Smooth muscle cell (in vitro differentiated cells): ENCODE results near the gene TMEM242. TPM values are rescaled to one million over a fixed set of nuclear protein-coding genes. Genes with fewer than 3 reads are reported as not detected.

ENCODE experiments used
- DNase-seq: peaks from one replicate; lab custom pipeline; 2025; ENCODE audit not compliant: unreplicated experiment; lab: John Stamatoyannopoulos, UW
- H2AFZ ChIP-seq: fragments of 200-600 bp; sonication (generic); 2 replicates; pipeline ENCODE4 v1.6.0; 2016; ENCODE audit warnings: antibody characterized with exemption, low read depth, mild to moderate bottlenecking
- H3F3A ChIP-seq: fragments of 200-600 bp; sonication (generic); 2 replicates; pipeline ENCODE4 v1.6.0; 2017; ENCODE audit warnings: antibody characterized with exemption, low read depth
- H3K27ac ChIP-seq: fragments of 200-600 bp; sonication (generic); 2 replicates; pipeline ENCODE4 v1.5.1; 2016; ENCODE audit warnings: low read depth, mild to moderate bottlenecking
- H3K27me3 ChIP-seq: fragments of 200-600 bp; sonication (generic); 2 replicates; pipeline ENCODE4 v1.6.1; 2016; ENCODE audit warnings: low read depth, mild to moderate bottlenecking
- H3K36me3 ChIP-seq: fragments of 200-600 bp; sonication (generic); 2 replicates; pipeline ENCODE4 v1.5.1; 2016; ENCODE audit warnings: low read depth
- H3K4me1 ChIP-seq: fragments of 200-600 bp; sonication (generic); 2 replicates; pipeline ENCODE4 v1.5.1; 2016; ENCODE audit warnings: low read depth
- H3K4me2 ChIP-seq: fragments of 200-600 bp; sonication (generic); 2 replicates; pipeline ENCODE4 v1.6.0; 2016; ENCODE audit warnings: mild to moderate bottlenecking
- H3K4me3 ChIP-seq: fragments of 200-600 bp; sonication (generic); 2 replicates; pipeline ENCODE4 v1.5.1; 2016; ENCODE audit warnings: mild to moderate bottlenecking
- H3K79me2 ChIP-seq: fragments of 200-600 bp; sonication (generic); 2 replicates; pipeline ENCODE4 v1.6.0; 2016; ENCODE audit warnings: low read depth, mild to moderate bottlenecking
- H3K9ac ChIP-seq: fragments of 200-600 bp; sonication (generic); 2 replicates; pipeline ENCODE4 v1.6.0; 2016; ENCODE audit warnings: low read depth
- H3K9me3 ChIP-seq: fragments of 200-600 bp; sonication (generic); replicated peaks from 2 replicates; pipeline ENCODE4 v1.5.1; 2016; ENCODE audit warnings: low read depth
- H4K20me1 ChIP-seq: fragments of 200-600 bp; sonication (generic); 2 replicates; pipeline ENCODE4 v1.6.0; 2016; ENCODE audit warnings: low read depth
- WGBS: methylation state at CpG from one replicate; pipeline ENCODE4 v1.1.7; 2016; ENCODE audit warnings: low lambda C conversion rate; 5-methylcytosine and 5-hydroxymethylcytosine counted together
- polyA plus RNA-seq: library from polyadenylated mRNA; unstranded; fragments of >200 nt; fragmentation: Nextera tagmentation; extraction: Ambion mirVana; gene quantifications from 2 replicates; pipeline ENCODE4 v1.2.1, GENCODE V29; 2016
- total RNA-seq: library from RNA; depleted of rRNA; stranded (reverse); fragments of >200 nt; gene quantifications from 2 replicates; pipeline ENCODE4 v1.2.3, GENCODE V29; 2014
- TF ChIP-seq, protein P1 (sequence below): fragments of 200-600 bp; sonication (generic); IDR thresholded peaks from 2 replicates; pipeline ENCODE4 v1.5.1; 2017; ENCODE audit warnings: borderline replicate concordance, mild to moderate bottlenecking, antibody characterized with exemption; ENCODE audit not compliant: insufficient read depth, poor library complexity, severe bottlenecking

Gene TMEM242
- total and polyA plus RNA-seq, 2 experiments from 2014 or later: 7.0 to 13.3 TPM

- no peaks in the 10 kb centered on the region for H4K20me1 ChIP-seq
- 92% methylated on average over 4 of the region's 4 CpGs for WGBS
- H2AFZ ChIP-seq: no peak overlapping the region
- H3K4me1 ChIP-seq: peaks cover 8% of the 10 kb centered on the region
- H3K4me3 ChIP-seq: no peak overlapping the region
- no peak for DNase-seq
- no peaks in the 10 kb centered on the region for H3K79me2 ChIP-seq
- no peaks in the 10 kb centered on the region for H3K9me3 ChIP-seq
- H3K4me2 ChIP-seq: no peak overlapping the region
- no peaks in the 10 kb centered on the region for H3K36me3 ChIP-seq
- H3K9ac ChIP-seq: no peak overlapping the region
- no peak overlapping the region for H3K27ac ChIP-seq
- no peaks in the 10 kb centered on the region for H3K27me3 ChIP-seq
- peaks cover 4% of the 10 kb centered on the region for H3F3A ChIP-seq
- TF ChIP-seq, protein P1, sequence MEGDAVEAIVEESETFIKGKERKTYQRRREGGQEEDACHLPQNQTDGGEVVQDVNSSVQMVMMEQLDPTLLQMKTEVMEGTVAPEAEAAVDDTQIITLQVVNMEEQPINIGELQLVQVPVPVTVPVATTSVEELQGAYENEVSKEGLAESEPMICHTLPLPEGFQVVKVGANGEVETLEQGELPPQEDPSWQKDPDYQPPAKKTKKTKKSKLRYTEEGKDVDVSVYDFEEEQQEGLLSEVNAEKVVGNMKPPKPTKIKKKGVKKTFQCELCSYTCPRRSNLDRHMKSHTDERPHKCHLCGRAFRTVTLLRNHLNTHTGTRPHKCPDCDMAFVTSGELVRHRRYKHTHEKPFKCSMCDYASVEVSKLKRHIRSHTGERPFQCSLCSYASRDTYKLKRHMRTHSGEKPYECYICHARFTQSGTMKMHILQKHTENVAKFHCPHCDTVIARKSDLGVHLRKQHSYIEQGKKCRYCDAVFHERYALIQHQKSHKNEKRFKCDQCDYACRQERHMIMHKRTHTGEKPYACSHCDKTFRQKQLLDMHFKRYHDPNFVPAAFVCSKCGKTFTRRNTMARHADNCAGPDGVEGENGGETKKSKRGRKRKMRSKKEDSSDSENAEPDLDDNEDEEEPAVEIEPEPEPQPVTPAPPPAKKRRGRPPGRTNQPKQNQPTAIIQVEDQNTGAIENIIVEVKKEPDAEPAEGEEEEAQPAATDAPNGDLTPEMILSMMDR: no peak
Observed at GRCh38 chr6:157271911-157272310, 51.4 kb downstream of the TMEM242 start.

DNA sequence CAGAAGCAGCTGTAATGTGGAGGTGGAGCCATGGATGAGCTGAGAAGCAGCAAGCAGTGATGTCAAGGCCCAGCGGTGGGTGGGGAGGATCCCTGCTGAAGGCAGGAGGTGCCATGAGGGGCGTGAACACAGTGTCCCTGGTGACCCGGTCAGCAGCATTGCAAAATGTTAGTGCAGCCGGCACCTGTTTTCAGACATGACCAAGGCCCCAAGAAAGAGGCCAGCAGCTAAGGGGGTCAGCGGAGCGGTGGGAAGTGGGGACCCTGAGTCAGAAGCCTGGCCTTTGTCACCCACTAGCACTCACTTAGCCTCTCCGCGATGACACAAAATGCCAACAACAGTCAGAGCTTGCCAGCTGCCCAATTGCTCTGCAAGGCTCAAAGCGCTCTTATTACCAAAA is 51.9 kb downstream of the TMEM242 start:
- no peaks in the 10 kb centered on the region for H4K20me1 ChIP-seq
- no peak for DNase-seq
- H2AFZ ChIP-seq: no peak overlapping the region
- H3K4me1 ChIP-seq: peaks cover 8% of the 10 kb centered on the region
- no peaks in the 10 kb centered on the region for H3K79me2 ChIP-seq
- H3K4me2 ChIP-seq: no peak overlapping the region
- H3K36me3 ChIP-seq: no peaks in the 10 kb centered on the region
- 95% methylated on average over 9 of the region's 9 CpGs for WGBS
- peaks cover 4% of the 10 kb centered on the region for H3F3A ChIP-seq
- H3K4me3 ChIP-seq: no peak overlapping the region
- TF ChIP-seq, protein P1: no peak
- no peak overlapping the region for H3K9ac ChIP-seq
- no peaks in the 10 kb centered on the region for H3K9me3 ChIP-seq
- no peaks in the 10 kb centered on the region for H3K27me3 ChIP-seq
- H3K27ac ChIP-seq: no peak overlapping the region

GRCh38 chr6:157270916-157271315 is 52.4 kb downstream of the TMEM242 start:
- no peak for DNase-seq
- no peak overlapping the region for H2AFZ ChIP-seq
- H3K79me2 ChIP-seq: no peaks in the 10 kb centered on the region
- TF ChIP-seq, protein P1: no peak
- H3K9me3 ChIP-seq: no peaks in the 10 kb centered on the region
- H3K4me2 ChIP-seq: no peak overlapping the region
- H3F3A ChIP-seq: peaks cover 4% of the 10 kb centered on the region
- peaks cover 8% of the 10 kb centered on the region for H3K4me1 ChIP-seq
- H3K27me3 ChIP-seq: no peaks in the 10 kb centered on the region
- no peaks in the 10 kb centered on the region for H3K36me3 ChIP-seq
- H3K27ac ChIP-seq: no peak overlapping the region
- no peak overlapping the region for H3K4me3 ChIP-seq
- H4K20me1 ChIP-seq: no peaks in the 10 kb centered on the region
- 91% methylated on average over 2 of the region's 2 CpGs for WGBS
- H3K9ac ChIP-seq: no peak overlapping the region

DNA sequence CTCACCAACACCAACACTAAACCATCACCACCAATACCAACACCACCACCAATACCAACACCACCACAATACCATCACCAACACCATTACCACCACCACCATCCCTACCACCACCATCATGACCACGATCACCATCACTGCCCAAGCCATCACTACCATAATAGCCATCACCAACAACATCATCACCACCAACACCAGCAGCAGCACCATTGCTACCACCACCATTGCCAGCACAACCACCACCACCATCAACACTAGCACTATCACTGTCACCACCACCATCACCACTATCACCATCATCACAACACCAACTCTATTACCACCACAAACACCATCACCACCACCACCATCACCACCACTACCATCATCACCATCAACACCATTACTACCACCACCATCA is 53.0 kb downstream of the TMEM242 start:
- no peak for DNase-seq

More for the DNA sequence above, 53.0 kb downstream of the TMEM242 start:
- no peak overlapping the region for H3K9ac ChIP-seq
- H3K27me3 ChIP-seq: no peaks in the 10 kb centered on the region
- TF ChIP-seq, protein P1: no peak
- no peak overlapping the region for H3K27ac ChIP-seq
- H2AFZ ChIP-seq: no peak overlapping the region
- H3K79me2 ChIP-seq: no peaks in the 10 kb centered on the region
- no peaks in the 10 kb centered on the region for H4K20me1 ChIP-seq
- peaks cover 4% of the 10 kb centered on the region for H3F3A ChIP-seq
- H3K36me3 ChIP-seq: no peaks in the 10 kb centered on the region
- H3K4me2 ChIP-seq: no peak overlapping the region
- no peak overlapping the region for H3K4me3 ChIP-seq
- H3K9me3 ChIP-seq: no peaks in the 10 kb centered on the region
- WGBS: 100% methylated on average over 1 of the region's 1 CpG
- peaks cover 8% of the 10 kb centered on the region for H3K4me1 ChIP-seq
